Keratinocyte (primary cell): Measurements from ENCODE around the gene CDON. TPM values are rescaled to one million over a fixed set of nuclear protein-coding genes. Genes with fewer than 3 reads are reported as not detected.
"Not testable (repeated sequence)": the region's sequence is repeated elsewhere in the genome, so short reads cannot be mapped to it uniquely, and the experiment has no call there.

Experiments
- DNase-seq: peaks from one replicate; pipeline ENCODE4 v3.0.0-alpha.2; 2011; ENCODE audit warnings: low read depth, missing footprints, low spot score
- FAIRE-seq: peaks from 2 replicates; lab custom pipeline; 2011; peaks lifted over from hg19 to GRCh38; lab: Jason Lieb, UNC
- H2AFZ ChIP-seq: 2 replicates; pipeline ENCODE4 v1.6.0; 2012; ENCODE audit warnings: low read length, control low read depth, inconsistent platforms; ENCODE audit not compliant: control insufficient read depth
- H3K27ac ChIP-seq: 2 replicates; pipeline ENCODE4 v1.5.1; 2011; ENCODE audit warnings: low read length; ENCODE audit not compliant: control insufficient read depth, insufficient read depth
- H3K27me3 ChIP-seq: 3 replicates; pipeline ENCODE4 v1.6.0; 2011; ENCODE audit warnings: low read length; ENCODE audit not compliant: control insufficient read depth, insufficient read depth; ENCODE audit errors: extremely low read depth
- H3K36me3 ChIP-seq, 2 experiments: 2 replicates in 1 of 2; 3 replicates in 1 of 2; pipeline ENCODE4 v1.5.1; 2011; ENCODE audit warnings: low read length in 2 of 2, mild to moderate bottlenecking in 1 of 2; ENCODE audit not compliant: control insufficient read depth in 2 of 2, insufficient read depth in 2 of 2; ENCODE audit errors: extremely low read depth in 1 of 2
- H3K4me1 ChIP-seq: 3 replicates; pipeline ENCODE4 v1.5.1; 2011; ENCODE audit warnings: low read length; ENCODE audit not compliant: control insufficient read depth, insufficient read depth; ENCODE audit errors: extremely low read depth
- H3K4me2 ChIP-seq: 3 replicates; pipeline ENCODE4 v1.6.0; 2011; ENCODE audit warnings: low read depth, low read length; ENCODE audit not compliant: control insufficient read depth, insufficient read depth; ENCODE audit errors: extremely low read depth
- H3K4me3 ChIP-seq, 3 experiments: fragments of 200-600 bp in 1 of 3; sonication (generic) in 1 of 3; 2 replicates in 2 of 3; 3 replicates in 1 of 3; pipeline ENCODE4 v1.5.1; 2011 to 2016; ENCODE audit warnings: low read length in 3 of 3, mild to moderate bottlenecking in 3 of 3, control low read depth in 2 of 3, inconsistent platforms in 1 of 3, low read depth in 1 of 3, mixed read lengths in 1 of 3, mixed run types in 1 of 3, moderate library complexity in 1 of 3; ENCODE audit not compliant: control insufficient read depth in 2 of 3, insufficient read depth in 2 of 3; ENCODE audit errors: extremely low read depth in 1 of 3
- H3K79me2 ChIP-seq: 2 replicates; pipeline ENCODE4 v1.6.0; 2012; ENCODE audit warnings: low read length; ENCODE audit not compliant: control insufficient read depth, insufficient read depth
- H3K9ac ChIP-seq: 3 replicates; pipeline ENCODE4 v1.6.0; 2011; ENCODE audit warnings: low read length; ENCODE audit not compliant: control insufficient read depth, insufficient read depth; ENCODE audit errors: extremely low read depth
- H3K9me1 ChIP-seq: 3 replicates; pipeline ENCODE4 v1.6.0; 2011; ENCODE audit warnings: low read length; ENCODE audit not compliant: control insufficient read depth, insufficient read depth; ENCODE audit errors: extremely low read depth
- H3K9me3 ChIP-seq: 2 replicates; pipeline ENCODE4 v1.5.1; 2012; ENCODE audit warnings: low read depth, low read length; ENCODE audit not compliant: control insufficient read depth
- H4K20me1 ChIP-seq: 3 replicates; pipeline ENCODE4 v1.6.0; 2011; ENCODE audit warnings: low read length; ENCODE audit not compliant: control insufficient read depth, insufficient read depth; ENCODE audit errors: extremely low read depth
- CTCF ChIP-seq, 3 experiments: IDR thresholded peaks in 1 of 3; conservative IDR thresholded peaks in 1 of 3; optimal IDR thresholded peaks in 1 of 3; 2 replicates in 2 of 3; 3 replicates in 1 of 3; pipeline versions ENCODE3 to v1.5.1; 2011; ENCODE audit warnings: low read length in 3 of 3, mild to moderate bottlenecking in 3 of 3, moderate library complexity in 2 of 3, control low read depth in 1 of 3, inconsistent platforms in 1 of 3; ENCODE audit not compliant: insufficient read depth in 2 of 3; ENCODE audit errors: extremely low read depth in 1 of 3
- EZH2 ChIP-seq: IDR thresholded peaks from one replicate; pipeline ENCODE4 v1.6.1; 2012; ENCODE audit warnings: inconsistent platforms, mild to moderate bottlenecking, low read length, moderate library complexity
- dilution Hi-C: fragments of 300-500 bp; cut with MboI; formaldehyde crosslinking; loops from one replicate; pipeline ENCODE4 v1.7.0; 2020; ENCODE audit warnings: low sequenced_read_pairs; ENCODE audit not compliant: extremely low pct_ligation_motif_present
- polyA plus RNA-seq, 5 experiments: library from polyadenylated mRNA; depleted of rRNA in 3 of 5; stranded (reverse) in 3 of 5; stranded (forward) in 1 of 5; unstranded in 1 of 5; fragments of >200 nt; gene quantifications; 1 replicate in 1 of 5; 2 replicates in 3 of 5; 3 replicates in 1 of 5; pipeline versions ENCODE4 v1.2.1 to v1.2.3, GENCODE V29; 2011 to 2012; ENCODE audit warnings: missing spikeins in 2 of 5, low read depth in 1 of 5, low replicate concordance in 1 of 5

CDON gene
- polyA plus RNA-seq, 1 donor (not counting 4 experiments of a cell fraction or from before 2014, with no cell fraction given): 1.0 TPM

DNA sequence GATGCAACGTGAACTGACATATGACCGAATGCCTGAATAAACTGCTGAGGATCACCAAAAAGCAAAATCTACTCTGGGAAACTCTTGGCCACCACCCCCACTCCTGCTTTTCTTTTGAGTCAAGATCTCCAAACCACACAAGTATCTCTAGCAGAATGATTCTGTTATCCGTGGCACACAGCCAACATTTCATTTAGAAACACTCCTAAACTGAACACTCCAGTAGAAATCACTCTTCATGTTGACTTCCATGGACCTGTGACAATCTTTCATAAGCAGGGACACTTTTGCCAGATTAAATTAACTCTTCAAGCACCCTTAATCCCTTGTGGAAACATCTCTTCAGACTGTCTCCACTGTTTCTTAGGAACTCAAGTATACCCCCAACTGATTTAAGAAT, 72.4 kb downstream of the CDON start:
- H3K9me3 ChIP-seq: no peaks in the 10 kb centered on the region
- H2AFZ ChIP-seq: no peak overlapping the region
- no peaks in the 10 kb centered on the region for H3K9me1 ChIP-seq
- H3K79me2 ChIP-seq: no peaks in the 10 kb centered on the region
- H3K4me2 ChIP-seq: no peak overlapping the region
- TF ChIP-seq CTCF (optimal IDR thresholded peaks at IDR 0.05 in 1 of 3, IDR thresholded peaks at IDR 0.05 in 1 of 3, conservative IDR thresholded peaks at IDR 0.05 in 1 of 3; ENCODE audit: extremely low read depth in 1 of 3, insufficient read depth in 2 of 3, low read length in 3 of 3) (no peak), EZH2 (no peak)
- no peaks in the 10 kb centered on the region for H4K20me1 ChIP-seq
- H3K27ac ChIP-seq: no peak overlapping the region
- H3K4me3 ChIP-seq: no peak overlapping the region
- no peak overlapping the region for H3K9ac ChIP-seq
- no peaks in the 10 kb centered on the region for H3K36me3 ChIP-seq
- H3K4me1 ChIP-seq: no peaks in the 10 kb centered on the region
- H3K27me3 ChIP-seq: no peaks in the 10 kb centered on the region
- dilution Hi-C loops: no loop called here
- no peak for DNase-seq
- FAIRE-seq: no peak

- Histone ChIP-seq H3K4me2 (no peak overlapping the region), H3K4me1 (no peaks in the 10 kb centered on the region), H3K27me3 (no peaks in the 10 kb centered on the region), H3K27ac (no peak overlapping the region), H2AFZ (no peak overlapping the region), H4K20me1 (no peaks in the 10 kb centered on the region), H3K9me1 (no peaks in the 10 kb centered on the region), H3K36me3 (no peaks in the 10 kb centered on the region), H3K9ac (no peak overlapping the region), H3K79me2 (no peaks in the 10 kb centered on the region), H3K4me3 (no peak overlapping the region), H3K9me3 (no peaks in the 10 kb centered on the region)
- TF ChIP-seq EZH2: no peak
- FAIRE-seq: no peak
- no peak for DNase-seq
- dilution Hi-C loops: no loop called here
These were observed 75.5 kb downstream of the CDON start for GRCh38 chr11:125987066-125987641.

GRCh38 chr11:125985956-125986355, 76.7 kb downstream of the CDON start:
- H4K20me1 ChIP-seq, H3K9ac ChIP-seq, H3K79me2 ChIP-seq, H3K4me3 ChIP-seq, H3K27ac ChIP-seq, H2AFZ ChIP-seq, H3K9me1 ChIP-seq, H3K9me3 ChIP-seq, H3K27me3 ChIP-seq, FAIRE-seq, DNase-seq, H3K36me3 ChIP-seq, H3K4me2 ChIP-seq, dilution Hi-C loops, H3K4me1 ChIP-seq: not testable (repeated sequence)
